H1 (cell line): ENCODE measurements around the gene TAF3. TPM values are rescaled to one million over a fixed set of nuclear protein-coding genes. Genes with fewer than 3 reads are reported as not detected.

Experiments
- CTCF ChIA-PET: fragments of 300-600 bp; sonication (Branson Sonifier 250); formaldehyde crosslinking; loops from one replicate; lab custom pipeline; 2021; ENCODE audit not compliant: partially characterized antibody; lab: Charles Lee
- POLR2A ChIA-PET: fragments of 300-600 bp; sonication (Branson Sonifier 250); formaldehyde crosslinking; loops from one replicate; lab custom pipeline; 2021; ENCODE audit warnings: inconsistent platforms; ENCODE audit not compliant: partially characterized antibody; lab: Charles Lee
- DNase-seq, 2 experiments: peaks; one replicate each; pipeline versions ENCODE4 v3.0.0 to v3.0.0-alpha.2; 2010 to 2022; ENCODE audit warnings: low spot score in 2 of 2, low read depth in 1 of 2, mixed read lengths in 1 of 2
- FAIRE-seq: peaks from 2 replicates; lab custom pipeline; 2011; peaks lifted over from hg19 to GRCh38; lab: Jason Lieb, UNC
- H2AFZ ChIP-seq: 2 replicates; pipeline ENCODE4 v1.8.1; 2012; ENCODE audit warnings: low read length, inconsistent platforms
- H2AK5ac ChIP-seq: 2 replicates; pipeline ENCODE4 v1.6.1; 2013; ENCODE audit warnings: low read depth, low read length
- H2BK120ac ChIP-seq: replicated peaks from 2 replicates; pipeline ENCODE3; 2013; ENCODE audit warnings: low read depth, low read length, inconsistent platforms
- H2BK12ac ChIP-seq: 2 replicates; pipeline ENCODE4 v1.6.1; 2013; ENCODE audit warnings: low read depth, low read length
- H2BK15ac ChIP-seq: 2 replicates; pipeline ENCODE4 v1.6.1; 2013; ENCODE audit warnings: low read length
- H2BK20ac ChIP-seq: 2 replicates; pipeline ENCODE4 v1.6.1; 2013; ENCODE audit warnings: low read length
- H2BK5ac ChIP-seq: 2 replicates; pipeline ENCODE4 v1.6.1; 2013; ENCODE audit warnings: low read depth, low read length
- H3K14ac ChIP-seq: 2 replicates; pipeline ENCODE4 v1.6.1; 2013; ENCODE audit warnings: inconsistent platforms; ENCODE audit not compliant: insufficient read length
- H3K18ac ChIP-seq: 2 replicates; pipeline ENCODE4 v1.6.1; 2013; ENCODE audit warnings: low read length; ENCODE audit errors: extremely low read depth
- H3K23ac ChIP-seq: 2 replicates; pipeline ENCODE4 v1.6.1; 2013; ENCODE audit warnings: inconsistent platforms; ENCODE audit not compliant: insufficient read length
- H3K23me2 ChIP-seq: 2 replicates; pipeline ENCODE4 v1.6.1; 2013; ENCODE audit warnings: low read depth, low read length
- H3K27ac ChIP-seq: 2 replicates; pipeline ENCODE4 v1.6.1; 2011; ENCODE audit warnings: low read depth, low read length, inconsistent platforms
- H3K27me3 ChIP-seq, 4 experiments: replicated peaks in 1 of 4; 1 replicate in 1 of 4; 2 replicates in 3 of 4; pipeline versions ENCODE4 v1.6.1 to v1.8.1; 2011 to 2013; ENCODE audit warnings: low read length in 3 of 4, mild to moderate bottlenecking in 3 of 4, inconsistent platforms in 2 of 4, mixed read lengths in 2 of 4, moderate library complexity in 1 of 4; ENCODE audit not compliant: control insufficient read depth in 3 of 4, insufficient read depth in 3 of 4; ENCODE audit errors: extremely low read depth in 1 of 4
- H3K36me3 ChIP-seq, 4 experiments: 2 replicates each; pipeline versions ENCODE4 v1.6.1 to v1.8.1; 2011 to 2013; ENCODE audit warnings: mild to moderate bottlenecking in 4 of 4, low read length in 3 of 4, moderate library complexity in 2 of 4, control low read depth in 1 of 4, inconsistent platforms in 1 of 4; ENCODE audit not compliant: insufficient read depth in 4 of 4, control insufficient read depth in 2 of 4
- H3K4ac ChIP-seq: replicated peaks from 2 replicates; pipeline ENCODE3; 2013; ENCODE audit warnings: low read length, low read depth, mixed read lengths, inconsistent platforms; ENCODE audit not compliant: insufficient read length
- H3K4me1 ChIP-seq, 4 experiments: replicated peaks in 1 of 4; 1 replicate in 1 of 4; 2 replicates in 3 of 4; pipeline versions ENCODE4 v1.6.1 to v1.8.1; 2011 to 2013; ENCODE audit warnings: low read length in 3 of 4, inconsistent platforms in 2 of 4, mixed read lengths in 1 of 4; ENCODE audit not compliant: insufficient read depth in 4 of 4, control insufficient read depth in 3 of 4
- H3K4me2 ChIP-seq, 2 experiments: 2 replicates each; pipeline versions ENCODE4 v1.6.1 to v1.8.1; 2011 to 2013; ENCODE audit warnings: low read depth in 2 of 2, low read length in 2 of 2, control low read depth in 1 of 2, inconsistent platforms in 1 of 2, mild to moderate bottlenecking in 1 of 2; ENCODE audit not compliant: insufficient read depth in 1 of 2
- H3K4me3 ChIP-seq, 4 experiments: fragments of 200-600, 300-600 bp in 1 of 4; sonication (generic), shearing (Covaris generic), sonication (Bioruptor Twin) in 1 of 4; 2 replicates each; pipeline versions ENCODE4 v1.5.1 to v1.8.1; 2011 to 2016; ENCODE audit warnings: low read length in 4 of 4, low read depth in 3 of 4, control low read depth in 2 of 4, inconsistent platforms in 2 of 4, mild to moderate bottlenecking in 2 of 4, mixed read lengths in 1 of 4, moderate library complexity in 1 of 4; ENCODE audit not compliant: insufficient read depth in 2 of 4; ENCODE audit errors: extremely low read depth in 1 of 4
- H3K56ac ChIP-seq: replicated peaks from 2 replicates; pipeline ENCODE3; 2013; ENCODE audit warnings: low read depth, mild to moderate bottlenecking, mixed read lengths, low read length, inconsistent platforms; ENCODE audit not compliant: insufficient read length
- H3K79me1 ChIP-seq: 2 replicates; pipeline ENCODE4 v1.6.1; 2013; ENCODE audit warnings: low read depth, low read length, control low read depth
- H3K79me2 ChIP-seq, 2 experiments: 2 replicates each; pipeline versions ENCODE4 v1.6.1 to v1.8.1; 2012 to 2013; ENCODE audit warnings: low read length in 2 of 2, mild to moderate bottlenecking in 2 of 2, inconsistent platforms in 1 of 2; ENCODE audit not compliant: insufficient read depth in 2 of 2, control insufficient read depth in 1 of 2
- H3K9ac ChIP-seq, 4 experiments: replicated peaks in 1 of 4; 1 replicate in 1 of 4; 2 replicates in 3 of 4; pipeline versions ENCODE4 v1.6.1 to v1.8.1; 2011 to 2013; ENCODE audit warnings: low read depth in 3 of 4, low read length in 3 of 4, control low read depth in 2 of 4, mild to moderate bottlenecking in 2 of 4, moderate library complexity in 2 of 4, inconsistent platforms in 1 of 4; ENCODE audit errors: extremely low read depth in 1 of 4
- H3K9me3 ChIP-seq, 2 experiments: 2 replicates each; pipeline versions ENCODE4 v1.6.1 to v1.8.1; 2012 to 2013; ENCODE audit warnings: mild to moderate bottlenecking in 2 of 2, moderate library complexity in 2 of 2, control low read depth in 1 of 2, inconsistent platforms in 1 of 2, low read depth in 1 of 2, low read length in 1 of 2, mixed read lengths in 1 of 2; ENCODE audit not compliant: insufficient read depth in 2 of 2
- H4K20me1 ChIP-seq, 2 experiments: replicated peaks in 1 of 2; 2 replicates each; pipeline versions ENCODE3 to v1.8.1; 2011 to 2013; ENCODE audit warnings: inconsistent platforms in 2 of 2, low read length in 2 of 2, mild to moderate bottlenecking in 1 of 2; ENCODE audit not compliant: insufficient read depth in 2 of 2, control insufficient read depth in 1 of 2
- H4K5ac ChIP-seq: 2 replicates; pipeline ENCODE4 v1.6.1; 2013; ENCODE audit warnings: low read length, low read depth, mixed read lengths, inconsistent platforms; ENCODE audit not compliant: insufficient read length
- H4K8ac ChIP-seq: 2 replicates; pipeline ENCODE4 v1.8.0; 2013; ENCODE audit warnings: mild to moderate bottlenecking, moderate library complexity, low read length, inconsistent platforms; ENCODE audit not compliant: insufficient read depth; ENCODE audit errors: extremely low read depth
- H4K91ac ChIP-seq: replicated peaks from 2 replicates; pipeline ENCODE3; 2013; ENCODE audit warnings: low read length, mixed read lengths, inconsistent platforms; ENCODE audit not compliant: insufficient read length
- CBX5 ChIP-seq: fragments of 300-800, 300-1000 bp; sonication (generic); IDR thresholded peaks from 2 replicates; pipeline ENCODE4 v1.7.1; 2016; ENCODE audit warnings: antibody characterized with exemption, low read length, low read depth
- CHD1 ChIP-seq: IDR thresholded peaks from 2 replicates; pipeline ENCODE4 v1.6.1; 2012; ENCODE audit warnings: low read depth, low read length, improper control_type of control experiment
- EZH2 ChIP-seq: fragments of 200-600 bp; sonication (generic); IDR thresholded peaks from 2 replicates; pipeline ENCODE4 v1.7.1; 2012; ENCODE audit warnings: low read depth, mild to moderate bottlenecking, moderate library complexity, low read length, inconsistent platforms; ENCODE audit not compliant: severe bottlenecking
- KDM1A ChIP-seq: fragments of 200-600, 300-600 bp; sonication (generic); IDR thresholded peaks from 2 replicates; pipeline ENCODE4 v1.7.1; 2016; ENCODE audit warnings: mild to moderate bottlenecking, low read length, borderline replicate concordance
- RXRA ChIP-seq: IDR thresholded peaks from 2 replicates; pipeline ENCODE4 v1.6.1; 2011; ENCODE audit warnings: low read depth, mild to moderate bottlenecking, low read length, moderate library complexity; ENCODE audit not compliant: insufficient read depth
- SIX5 ChIP-seq: IDR thresholded peaks from 2 replicates; pipeline ENCODE4 v1.6.1; 2011; ENCODE audit warnings: mild to moderate bottlenecking, low read depth, low read length
- SP2 ChIP-seq: IDR thresholded peaks from 2 replicates; pipeline ENCODE4 v1.6.1; 2012; ENCODE audit warnings: mild to moderate bottlenecking, low read length, inconsistent platforms
- ZNF274 ChIP-seq: IDR thresholded peaks from 2 replicates; pipeline ENCODE4 v1.7.0; 2012; ENCODE audit warnings: low read length, borderline replicate concordance; ENCODE audit errors: extremely low read depth
- WGBS, 2 experiments: shearing (Covaris generic) in 1 of 2; methylation state at CpG; one replicate each; pipeline versions ENCODE4 v1.1.6 to v1.1.7; 2013 to 2015; ENCODE audit warnings: low lambda C conversion rate in 2 of 2, mixed read lengths in 2 of 2, inconsistent platforms in 1 of 2, low coverage in 1 of 2, missing lambda C conversion rate in 1 of 2; ENCODE audit not compliant: insufficient replicate concordance in 2 of 2, insufficient coverage in 1 of 2, insufficient read length in 1 of 2; ENCODE audit errors: extremely low coverage in 1 of 2, missing lambda C conversion rate in 1 of 2; 5-methylcytosine and 5-hydroxymethylcytosine counted together
- polyA plus RNA-seq, 7 experiments: library from polyadenylated mRNA; depleted of rRNA in 3 of 7; stranded (reverse) in 5 of 7; unstranded in 2 of 7; fragments of >200 nt in 5 of 7; fragments of 200-250 nt in 2 of 7; gene quantifications; 1 replicate in 5 of 7; 2 replicates in 1 of 7; 4 replicates in 1 of 7; pipeline versions ENCODE4 v1.2.1 to v1.2.3, GENCODE V29; 2011 to 2013; ENCODE audit warnings: missing spikeins in 2 of 7, mixed read lengths in 2 of 7
- total RNA-seq: library from RNA; stranded (reverse); fragmentation: NEBNext Ultra II Directional; extraction: Animal tissue kit (Norgen Biotek cat#: 25700); gene quantifications from 2 replicates; pipeline ENCODE4 v1.2.1, GENCODE V29; 2021
- TF ChIP-seq, protein P1 (sequence below): IDR thresholded peaks from 2 replicates; pipeline ENCODE4 v1.6.1; 2012; ENCODE audit warnings: low read length, inconsistent platforms

TAF3 gene
- total and polyA plus RNA-seq, 2 of the 8 experiments (the other 6 are each of a cell fraction or from before 2014, with no cell fraction given): 1.5 to 11.2 TPM

- 4% methylated on average over 30 of the region's 65 CpGs; no CpG with 5 or more reads in 1 of the 2 experiments for WGBS, 2 experiments
- no peak within 1 kb of the TSS for H2AK5ac ChIP-seq
- peak within 1 kb of the TSS; percentile 24 for H3K18ac ChIP-seq
- no peaks in the 10 kb centered on the region for H3K79me1 ChIP-seq
- H3K14ac ChIP-seq: no peak within 1 kb of the TSS
- H3K79me2 ChIP-seq: no peaks in the 10 kb centered on the region
- H2BK5ac ChIP-seq: peak within 1 kb of the TSS; percentile 82; the same call in 1 of the 2 replicates
- no peak within 1 kb of the TSS for H2BK120ac ChIP-seq
- FAIRE-seq (no peak), DNase-seq (peak in 1 of 2 experiments; percentile 75)
- H3K9me3 ChIP-seq: no peaks in the 10 kb centered on the region
- H3K4ac ChIP-seq: no peak within 1 kb of the TSS
- H4K5ac ChIP-seq: no peak within 1 kb of the TSS
- H3K23ac ChIP-seq: no peak within 1 kb of the TSS
- peak within 1 kb of the TSS; percentile 37; the same call in 1 of the 2 replicates for H4K8ac ChIP-seq
- peak within 1 kb of the TSS; percentile 96; the same call in 1 of the 2 replicates for H2BK12ac ChIP-seq
- peak within 1 kb of the TSS; percentile 84 to 94 for H3K4me2 ChIP-seq
- H3K36me3 ChIP-seq: no peaks in the 10 kb centered on the region; a peak in 1 of 8 replicates
- H4K91ac ChIP-seq: peak within 1 kb of the TSS; percentile 71
- H4K20me1 ChIP-seq: peaks cover 11 to 17% of the 10 kb centered on the region in 2 experiments
- H3K9ac ChIP-seq: no peak within 1 kb of the TSS
- ChIA-PET POLR2A (no interaction called here), CTCF (interaction anchor here (0.7 to 1.0 kb wide), 2 partner anchors 82 to 279 kb away, joined by 3 read pairs; no protein-coding TSS in a partner anchor)
- peaks cover 70 to 98% (median 96%) of the 10 kb centered on the region in 4 experiments; a peak in 6 of 7 replicates for H3K27me3 ChIP-seq
- H3K27ac ChIP-seq: no peak within 1 kb of the TSS
- no peak within 1 kb of the TSS for H2AFZ ChIP-seq
- no peak within 1 kb of the TSS; the same call in 1 of the 2 replicates for H2BK15ac ChIP-seq
- H3K4me1 ChIP-seq: peaks cover 13 to 45% (median 29%) of the 10 kb centered on the region in 4 experiments
- peak within 1 kb of the TSS; percentile 33 to 61 (median 44) for H3K4me3 ChIP-seq
- peak within 1 kb of the TSS; percentile 86; the same call in 1 of the 2 replicates for H2BK20ac ChIP-seq
- H3K23me2 ChIP-seq: peaks cover 22% of the 10 kb centered on the region
- H3K56ac ChIP-seq: no peak within 1 kb of the TSS
- TF ChIP-seq ZNF274 (no peak), SIX5 (no peak), EZH2 (peak; percentile 44), KDM1A (no peak), CHD1 (no peak), RXRA (no peak), SP2 (no peak), CBX5 (no peak)
- TF ChIP-seq, protein P1, sequence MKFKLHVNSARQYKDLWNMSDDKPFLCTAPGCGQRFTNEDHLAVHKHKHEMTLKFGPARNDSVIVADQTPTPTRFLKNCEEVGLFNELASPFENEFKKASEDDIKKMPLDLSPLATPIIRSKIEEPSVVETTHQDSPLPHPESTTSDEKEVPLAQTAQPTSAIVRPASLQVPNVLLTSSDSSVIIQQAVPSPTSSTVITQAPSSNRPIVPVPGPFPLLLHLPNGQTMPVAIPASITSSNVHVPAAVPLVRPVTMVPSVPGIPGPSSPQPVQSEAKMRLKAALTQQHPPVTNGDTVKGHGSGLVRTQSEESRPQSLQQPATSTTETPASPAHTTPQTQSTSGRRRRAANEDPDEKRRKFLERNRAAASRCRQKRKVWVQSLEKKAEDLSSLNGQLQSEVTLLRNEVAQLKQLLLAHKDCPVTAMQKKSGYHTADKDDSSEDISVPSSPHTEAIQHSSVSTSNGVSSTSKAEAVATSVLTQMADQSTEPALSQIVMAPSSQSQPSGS: no peak
These were observed 236.4 kb downstream of the TAF3 start, which contains the start of gene GATA3 for GRCh38 chr10:8054494-8055407. TSS of gene GATA3 (plus strand) at chr10:8054688. CDS start at chr10:8055656, 968 bp downstream.
